B cell (primary cell): Measurements from ENCODE around the gene MAD2L1. TPM values are rescaled to one million over a fixed set of nuclear protein-coding genes. Genes with fewer than 3 reads are reported as not detected.

Experiments
- ATAC-seq: fragments of 200-7000 bp; cut with Tn5 transposase; one replicate; pipeline ENCODE4 v1.10.0; 2021; ENCODE audit warnings: low read depth, mild to moderate bottlenecking, moderate number of reproducible peaks, moderate library complexity
- CTCF ChIA-PET: fragments of 350-600 bp; sonication (Branson Sonifier 250); formaldehyde crosslinking; loops from one replicate; lab custom pipeline; 2021; ENCODE audit warnings: antibody characterized with exemption, inconsistent platforms; lab: Charles Lee
- POLR2A ChIA-PET: fragments of 350-600 bp; sonication (Branson Sonifier 250); formaldehyde crosslinking; loops from one replicate; lab custom pipeline; 2021; ENCODE audit warnings: antibody characterized with exemption; lab: Charles Lee
- DNase-seq: peaks from one replicate; pipeline ENCODE4 v3.0.0; 2013
- H2AFZ ChIP-seq: 2 replicates; pipeline ENCODE4 v1.6.1; 2012; ENCODE audit warnings: mild to moderate bottlenecking, low read depth, low read length; ENCODE audit not compliant: insufficient read depth, poor library complexity, severe bottlenecking
- H3K27ac ChIP-seq, 2 donors: 1 replicate in 1 of 2; 2 replicates in 1 of 2; pipeline ENCODE4 v1.5.1; 2012 to 2013; ENCODE audit warnings: low read length in 2 of 2, mild to moderate bottlenecking in 2 of 2, moderate library complexity in 1 of 2
- H3K27me3 ChIP-seq, 4 experiments: fragments of 200-600 bp in 1 of 4; sonication (generic) in 1 of 4; replicated peaks in 1 of 4; 1 replicate in 2 of 4; 2 replicates in 2 of 4; pipeline versions ENCODE4 v1.6.1 to v1.7.0; 2013 to 2016; ENCODE audit warnings: low read length in 3 of 4, mild to moderate bottlenecking in 2 of 4, mixed read lengths in 1 of 4, moderate library complexity in 1 of 4; ENCODE audit not compliant: insufficient read depth in 4 of 4, control insufficient read depth in 3 of 4; ENCODE audit errors: control extremely low read depth in 1 of 4
- H3K36me3 ChIP-seq, 2 experiments: replicated peaks in 1 of 2; 1 replicate in 1 of 2; 2 replicates in 1 of 2; pipeline versions ENCODE4 v1.6.1 to v1.7.1; 2013; ENCODE audit warnings: low read length in 1 of 2; ENCODE audit not compliant: insufficient read depth in 2 of 2, control insufficient read depth in 1 of 2; ENCODE audit errors: control extremely low read depth in 1 of 2, extremely low read depth in 1 of 2
- H3K4me1 ChIP-seq, 2 donors: fragments of 200-600 bp in 1 of 2; sonication (generic) in 1 of 2; 1 replicate in 1 of 2; 2 replicates in 1 of 2; pipeline versions ENCODE4 v1.5.1 to v1.6.1; 2013 to 2017; ENCODE audit warnings: low read length in 2 of 2; ENCODE audit not compliant: control insufficient read depth in 2 of 2, insufficient read depth in 2 of 2
- H3K4me2 ChIP-seq: replicated peaks from 2 replicates; pipeline ENCODE3; 2012; ENCODE audit warnings: mild to moderate bottlenecking, low read depth, low read length; ENCODE audit not compliant: poor library complexity, severe bottlenecking
- H3K4me3 ChIP-seq, 5 experiments: fragments of 200-600 bp in 1 of 5; sonication (generic) in 1 of 5; 1 replicate in 3 of 5; 2 replicates in 2 of 5; pipeline versions ENCODE4 v1.5.1 to v1.7.0; 2011 to 2016; ENCODE audit warnings: low read length in 4 of 5, mild to moderate bottlenecking in 4 of 5, low read depth in 2 of 5, control low read depth in 1 of 5, moderate library complexity in 1 of 5; ENCODE audit not compliant: insufficient read depth in 1 of 5; ENCODE audit errors: control extremely low read depth in 1 of 5, extremely low read depth in 1 of 5
- H3K79me2 ChIP-seq: fragments of 200-600 bp; sonication (generic); one replicate; pipeline ENCODE4 v1.6.0; 2016; ENCODE audit warnings: low read length; ENCODE audit not compliant: control insufficient read depth, insufficient read depth
- H3K9ac ChIP-seq: fragments of 200-600 bp; sonication (generic); 2 replicates; pipeline ENCODE4 v1.6.1; 2017; ENCODE audit warnings: mild to moderate bottlenecking, low read length, moderate library complexity
- H3K9me3 ChIP-seq, 3 donors: one replicate each; pipeline versions ENCODE4 v1.6.1 to v1.7.1; 2013; ENCODE audit warnings: low read length in 2 of 3; ENCODE audit not compliant: control insufficient read depth in 2 of 3, insufficient read depth in 1 of 3; ENCODE audit errors: control extremely low read depth in 1 of 3
- H4K20me1 ChIP-seq: 2 replicates; pipeline ENCODE4 v1.6.0; 2012; ENCODE audit warnings: mild to moderate bottlenecking, low read length; ENCODE audit not compliant: insufficient read depth, control insufficient read depth, poor library complexity, severe bottlenecking
- H3K27ac Mint-ChIP-seq: one replicate; pipeline ENCODE4 v1.8.0; 2021; ENCODE audit warnings: mixed read lengths
- H3K27me3 Mint-ChIP-seq: one replicate; pipeline ENCODE4 v1.8.0; 2021; ENCODE audit warnings: mixed read lengths
- H3K4me1 Mint-ChIP-seq: one replicate; pipeline ENCODE4 v1.8.0; 2021; ENCODE audit warnings: mixed read lengths
- H3K4me3 Mint-ChIP-seq: one replicate; pipeline ENCODE4 v1.8.0; 2021; ENCODE audit warnings: mixed read lengths
- H3K9me3 Mint-ChIP-seq: one replicate; pipeline ENCODE4 v1.8.0; 2022; ENCODE audit warnings: mixed read lengths; ENCODE audit not compliant: insufficient read depth
- CTCF ChIP-seq: fragments of 200-600 bp; IDR thresholded peaks from one replicate; pipeline ENCODE4 v1.8.0; 2022; ENCODE audit warnings: antibody characterized with exemption, mild to moderate bottlenecking
- EZH2 ChIP-seq: IDR thresholded peaks from 2 replicates; pipeline ENCODE4 v1.6.1; 2012; ENCODE audit warnings: borderline replicate concordance, low read depth, mild to moderate bottlenecking, moderate library complexity, low read length; ENCODE audit not compliant: insufficient read depth, poor library complexity, severe bottlenecking
- WGBS: methylation state at CpG from one replicate; pipeline ENCODE4 v1.1.5; 2013; ENCODE audit warnings: missing lambda C conversion rate; ENCODE audit not compliant: insufficient coverage; 5-methylcytosine and 5-hydroxymethylcytosine counted together
- intact Hi-C: fragments of 100-400 bp; cut with micrococcal nuclease; formaldehyde crosslinking; loops from one replicate; pipeline ENCODE4 v1.10.0; 2022
- polyA plus RNA-seq: library from polyadenylated mRNA; depleted of rRNA; stranded (reverse); fragments of >200 nt; gene quantifications from 2 replicates; pipeline ENCODE4 v1.2.3, GENCODE V29; 2012
- total RNA-seq, 2 donors: library from RNA; stranded (reverse); fragments of 120-200 nt in 1 of 2; gene quantifications; 1 replicate in 1 of 2; 2 replicates in 1 of 2; pipeline versions ENCODE4 v1.2.3 to v1.2.4, GENCODE V29; 2013 to 2022

The MAD2L1 gene
- total and polyA plus RNA-seq, 2 donors (not counting 1 experiment from before 2014, with no cell fraction given) = 1.5 TPM

GRCh38 chr4:120025516-120025915 is 41.1 kb downstream of the MAD2L1 start:
- CTCF ChIA-PET = no interaction called here
- no peak for ATAC-seq
- no peaks in the 10 kb centered on the region for H3K4me1 Mint-ChIP-seq
- no peaks in the 10 kb centered on the region for H3K36me3 ChIP-seq
- POLR2A ChIA-PET = no interaction called here
- H3K27me3 ChIP-seq = peaks cover 0 to 3% (median 0%) of the 10 kb centered on the region in 4 experiments
- H3K9ac ChIP-seq = no peak overlapping the region
- peaks cover 25% of the 10 kb centered on the region for H3K27me3 Mint-ChIP-seq
- no peak overlapping the region for H3K4me3 Mint-ChIP-seq
- no peak overlapping the region for H3K27ac Mint-ChIP-seq
- no peaks in the 10 kb centered on the region for H3K79me2 ChIP-seq
- intact Hi-C loops = no loop called here
- H3K9me3 Mint-ChIP-seq = no peaks in the 10 kb centered on the region
- TF ChIP-seq CTCF (no peak), EZH2 (no peak)
- WGBS = no CpG with 5 or more reads among the region's 1 CpG
- no peak overlapping the region for H3K27ac ChIP-seq
- H2AFZ ChIP-seq = no peak overlapping the region
- no peak for DNase-seq
- no peaks in the 10 kb centered on the region for H4K20me1 ChIP-seq
- H3K9me3 ChIP-seq = no peaks in the 10 kb centered on the region
- no peak overlapping the region for H3K4me2 ChIP-seq
- no peaks in the 10 kb centered on the region for H3K4me1 ChIP-seq
- no peak overlapping the region for H3K4me3 ChIP-seq

- POLR2A ChIA-PET = no interaction called here
- Histone ChIP-seq H3K4me1 (no peaks in the 10 kb centered on the region), H3K9ac (no peak overlapping the region), H3K36me3 (no peaks in the 10 kb centered on the region), H3K27ac (no peak overlapping the region), H3K9me3 (no peaks in the 10 kb centered on the region), H3K79me2 (no peaks in the 10 kb centered on the region), H4K20me1 (no peaks in the 10 kb centered on the region), H3K4me3 (no peak overlapping the region), H3K27me3 (no peaks in the 10 kb centered on the region), H2AFZ (no peak overlapping the region), H3K4me2 (no peak overlapping the region)
- CTCF ChIA-PET = no interaction called here
- intact Hi-C loops = no loop called here
- Mint-ChIP-seq H3K4me3 (no peak overlapping the region), H3K9me3 (peaks cover 3% of the 10 kb centered on the region), H3K4me1 (no peaks in the 10 kb centered on the region), H3K27ac (no peak overlapping the region), H3K27me3 (peaks cover 17% of the 10 kb centered on the region)
- no peak for ATAC-seq
- no CpG with 5 or more reads among the region's 1 CpG for WGBS
- TF ChIP-seq CTCF (no peak), EZH2 (no peak)
- DNase-seq = no peak
Measured at GRCh38 chr4:120018786-120019185, 47.9 kb downstream of the MAD2L1 start.
